Measurements from ENCODE around the gene MORC2. TPM values are rescaled to one million over a fixed set of nuclear protein-coding genes. Genes with fewer than 3 reads are reported as not detected.

The MORC2 gene
- total and polyA plus RNA-seq, 2 of the 13 experiments (the other 11 are each of a cell fraction or from before 2014, with no cell fraction given), result 11.9 to 18.3 TPM

DNA sequence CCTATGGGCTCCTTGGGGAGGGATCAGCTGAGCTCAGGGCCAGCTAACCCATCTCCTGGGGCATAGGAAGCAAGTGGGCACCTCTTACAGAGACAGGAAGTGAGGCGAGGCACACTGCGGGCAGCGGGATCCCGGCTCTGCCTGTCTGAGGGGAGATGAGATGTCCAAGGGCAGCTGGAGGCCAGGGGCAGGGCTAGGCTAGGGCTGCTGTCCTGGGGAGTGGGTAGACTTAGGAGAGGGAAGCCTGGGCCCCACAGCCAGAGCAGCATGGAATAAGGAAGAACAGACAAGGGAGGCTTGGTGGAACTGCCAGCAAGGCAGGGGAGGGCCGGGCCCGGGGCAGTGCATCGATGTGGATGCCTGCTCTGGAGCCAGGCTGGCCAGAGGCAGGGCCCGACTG, 76.3 kb downstream of the MORC2 start:
- H3K9me3 ChIP-seq (ENCODE audit: low read length), result no peaks in the 10 kb centered on the region
- no peak overlapping the region for H3K27ac ChIP-seq (ENCODE audit: extremely low read length, insufficient read depth, low read length)
- FAIRE-seq, result no peak
- H3K36me3 ChIP-seq (replicated peaks in 1 of 2; ENCODE audit: control insufficient read depth in 1 of 2, insufficient read depth in 2 of 2, low read length in 2 of 2), result peaks cover 7 to 14% of the 10 kb centered on the region in 2 experiments; a peak in 4 of 5 replicates
- no peak overlapping the region for H3K4me3 ChIP-seq (replicated peaks in 1 of 3; ENCODE audit: insufficient read depth in 1 of 3, low read depth in 2 of 3, low read length in 3 of 3)
- TF ChIP-seq HES4 (CRISPR knock-in tag; IDR thresholded peaks at IDR 0.05; ENCODE audit: borderline replicate concordance) (no peak), TEAD3 (CRISPR knock-in tag; optimal IDR thresholded peaks at IDR 0.05; ENCODE audit: borderline replicate concordance) (no peak), CENPX (CRISPR knock-in tag; IDR thresholded peaks at IDR 0.05) (no peak), EEA1 (CRISPR knock-in tag; IDR thresholded peaks at IDR 0.05; ENCODE audit: borderline replicate concordance) (no peak), HMG20A (CRISPR knock-in tag; IDR thresholded peaks at IDR 0.05; ENCODE audit: borderline replicate concordance) (no peak), ZFX (CRISPR knock-in tag; IDR thresholded peaks at IDR 0.05; ENCODE audit: low read depth) (no peak), ZNF570 (CRISPR knock-in tag; IDR thresholded peaks at IDR 0.05; ENCODE audit: borderline replicate concordance) (no peak), ZNF883 (CRISPR knock-in tag; IDR thresholded peaks at IDR 0.05; ENCODE audit: not compliant biosample characterization) (no peak), STAG1 (CRISPR knock-in tag; IDR thresholded peaks at IDR 0.05) (no peak), ZNF713 (CRISPR knock-in tag; IDR thresholded peaks at IDR 0.05) (no peak), ZNF782 (CRISPR knock-in tag; IDR thresholded peaks at IDR 0.05; ENCODE audit: borderline replicate concordance) (no peak)
- TF ChIP-seq, protein P1, sequence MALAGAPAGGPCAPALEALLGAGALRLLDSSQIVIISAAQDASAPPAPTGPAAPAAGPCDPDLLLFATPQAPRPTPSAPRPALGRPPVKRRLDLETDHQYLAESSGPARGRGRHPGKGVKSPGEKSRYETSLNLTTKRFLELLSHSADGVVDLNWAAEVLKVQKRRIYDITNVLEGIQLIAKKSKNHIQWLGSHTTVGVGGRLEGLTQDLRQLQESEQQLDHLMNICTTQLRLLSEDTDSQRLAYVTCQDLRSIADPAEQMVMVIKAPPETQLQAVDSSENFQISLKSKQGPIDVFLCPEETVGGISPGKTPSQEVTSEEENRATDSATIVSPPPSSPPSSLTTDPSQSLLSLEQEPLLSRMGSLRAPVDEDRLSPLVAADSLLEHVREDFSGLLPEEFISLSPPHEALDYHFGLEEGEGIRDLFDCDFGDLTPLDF (CRISPR knock-in tag; IDR thresholded peaks at IDR 0.05), result no peak
- TF ChIP-seq, protein P2, sequence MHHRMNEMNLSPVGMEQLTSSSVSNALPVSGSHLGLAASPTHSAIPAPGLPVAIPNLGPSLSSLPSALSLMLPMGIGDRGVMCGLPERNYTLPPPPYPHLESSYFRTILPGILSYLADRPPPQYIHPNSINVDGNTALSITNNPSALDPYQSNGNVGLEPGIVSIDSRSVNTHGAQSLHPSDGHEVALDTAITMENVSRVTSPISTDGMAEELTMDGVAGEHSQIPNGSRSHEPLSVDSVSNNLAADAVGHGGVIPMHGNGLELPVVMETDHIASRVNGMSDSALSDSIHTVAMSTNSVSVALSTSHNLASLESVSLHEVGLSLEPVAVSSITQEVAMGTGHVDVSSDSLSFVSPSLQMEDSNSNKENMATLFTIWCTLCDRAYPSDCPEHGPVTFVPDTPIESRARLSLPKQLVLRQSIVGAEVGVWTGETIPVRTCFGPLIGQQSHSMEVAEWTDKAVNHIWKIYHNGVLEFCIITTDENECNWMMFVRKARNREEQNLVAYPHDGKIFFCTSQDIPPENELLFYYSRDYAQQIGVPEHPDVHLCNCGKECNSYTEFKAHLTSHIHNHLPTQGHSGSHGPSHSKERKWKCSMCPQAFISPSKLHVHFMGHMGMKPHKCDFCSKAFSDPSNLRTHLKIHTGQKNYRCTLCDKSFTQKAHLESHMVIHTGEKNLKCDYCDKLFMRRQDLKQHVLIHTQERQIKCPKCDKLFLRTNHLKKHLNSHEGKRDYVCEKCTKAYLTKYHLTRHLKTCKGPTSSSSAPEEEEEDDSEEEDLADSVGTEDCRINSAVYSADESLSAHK (CRISPR knock-in tag; IDR thresholded peaks at IDR 0.05; ENCODE audit: borderline replicate concordance), result no peak
- ATAC-seq, result no peak
- no peaks in the 10 kb centered on the region for H3K27me3 ChIP-seq (ENCODE audit: control insufficient read depth in 1 of 2, insufficient read depth in 2 of 2, low read length in 2 of 2)
- H2AFZ ChIP-seq (ENCODE audit: low read length), result no peak overlapping the region
- H3K79me2 ChIP-seq (ENCODE audit: insufficient read depth, low read length), result no peaks in the 10 kb centered on the region
- 82% methylated on average over 6 of the region's 8 CpGs for WGBS (ENCODE audit: low lambda C conversion rate)
- no peak overlapping the region for H3K9ac ChIP-seq (ENCODE audit: insufficient read depth, low read depth, low read length)
- ChIA-PET POLR2A (no interaction called here), CTCF (ENCODE audit: low intra/inter-chr PET ratio, low total read pairs) (no interaction called here)
- intact Hi-C loops (cut with micrococcal nuclease; ENCODE audit: unreplicated experiment) (no loop called here), in situ Hi-C loops (cut with HindIII; ENCODE audit: extremely low pct_ligation_motif_present, low pct_unique_long_range_greater_than_20kb) (loop anchor here (10.0 kb wide), 1 partner anchor 127 kb away; no protein-coding TSS in a partner anchor)
- no peaks in the 10 kb centered on the region for H4K20me1 ChIP-seq (ENCODE audit: insufficient read depth, low read length)
- DNase-seq (ENCODE audit: low spot score), result no peak
- H3K4me1 ChIP-seq (ENCODE audit: insufficient read depth, low read length), result peaks cover 9% of the 10 kb centered on the region
- H3K4me2 ChIP-seq (ENCODE audit: low read depth, low read length), result no peak overlapping the region
- BruUV-seq (replicated peaks), result no TSS peak

All from HepG2 (cell line).